Keratinocyte (primary cell): Measurements from ENCODE around the gene FKBP1B.

Experiments
- CTCF ChIP-seq, 3 experiments: IDR thresholded peaks in 1 of 3; conservative IDR thresholded peaks in 1 of 3; optimal IDR thresholded peaks in 1 of 3; 2 replicates in 2 of 3; 3 replicates in 1 of 3; pipeline versions ENCODE3 to v1.5.1; 2011; ENCODE audit warnings: low read length in 3 of 3, mild to moderate bottlenecking in 3 of 3, moderate library complexity in 2 of 3, control low read depth in 1 of 3, inconsistent platforms in 1 of 3; ENCODE audit not compliant: insufficient read depth in 2 of 3; ENCODE audit errors: extremely low read depth in 1 of 3
- EZH2 ChIP-seq: IDR thresholded peaks from one replicate; pipeline ENCODE4 v1.6.1; 2012; ENCODE audit warnings: inconsistent platforms, mild to moderate bottlenecking, low read length, moderate library complexity

- TF ChIP-seq CTCF (optimal IDR thresholded peaks at IDR 0.05 in 1 of 3, IDR thresholded peaks at IDR 0.05 in 1 of 3, conservative IDR thresholded peaks at IDR 0.05 in 1 of 3; ENCODE audit: extremely low read depth in 1 of 3, insufficient read depth in 2 of 3, low read length in 3 of 3) (no peak), EZH2 (no peak)
Measured at GRCh38 chr2:24016853-24017703, 32.5 kb upstream of the FKBP1B start.
